WI38 (cell line): ENCODE measurements around the gene UQCC5.
"Not testable (repeated sequence)": the region's sequence is repeated elsewhere in the genome, so short reads cannot be mapped to it uniquely, and the experiment has no call there.

Source experiments
- H3K4me3 ChIP-seq: 2 replicates; pipeline ENCODE4 v1.5.1; 2011; ENCODE audit warnings: low read depth, mild to moderate bottlenecking, control low read depth, low read length
- CTCF ChIP-seq: IDR thresholded peaks from 2 replicates; pipeline ENCODE4 v1.5.1; 2012; ENCODE audit warnings: low read depth, mild to moderate bottlenecking, control low read depth, low read length

UQCC5 gene

GRCh38 chr3:52524258-52524751 is 12.1 kb upstream of the UQCC5 start:
- TF ChIP-seq CTCF: no peak
- H3K4me3 ChIP-seq: no peak overlapping the region

- TF ChIP-seq CTCF: no peak
- no peak overlapping the region for H3K4me3 ChIP-seq
Observed at GRCh38 chr3:52524752-52525679, 11.4 kb upstream of the UQCC5 start.

- H3K4me3 ChIP-seq: no peak overlapping the region
- TF ChIP-seq CTCF: no peak
Observed at GRCh38 chr3:52525680-52526561, 10.5 kb upstream of the UQCC5 start.

GRCh38 chr3:52526671-52527038 is 9.8 kb upstream of the UQCC5 start:
- not testable (repeated sequence) for H3K4me3 ChIP-seq

- no peak for TF ChIP-seq CTCF
- H3K4me3 ChIP-seq: no peak overlapping the region
Observed at GRCh38 chr3:52527039-52527731, 9.2 kb upstream of the UQCC5 start.

GRCh38 chr3:52527732-52528585 is 8.4 kb upstream of the UQCC5 start:
- H3K4me3 ChIP-seq: no peak overlapping the region
- TF ChIP-seq CTCF: no peak
